Muscle layer of colon (tissue), 2 donors: ENCODE measurements around the gene NPW.

ENCODE experiments used
- H3K27ac ChIP-seq: one replicate; pipeline ENCODE4 v1.7.0; 2013; ENCODE audit warnings: low read depth, mild to moderate bottlenecking, low read length, moderate library complexity
- H3K27me3 ChIP-seq, 2 donors: one replicate each; pipeline ENCODE4 v1.7.0; 2013; ENCODE audit warnings: low read length in 2 of 2, mild to moderate bottlenecking in 2 of 2; ENCODE audit not compliant: insufficient read depth in 2 of 2, control insufficient read depth in 1 of 2
- H3K36me3 ChIP-seq: one replicate; pipeline ENCODE4 v1.7.0; 2013; ENCODE audit warnings: mild to moderate bottlenecking, low read length; ENCODE audit not compliant: insufficient read depth
- H3K4me1 ChIP-seq: one replicate; pipeline ENCODE4 v1.7.0; 2013; ENCODE audit warnings: mild to moderate bottlenecking, low read length; ENCODE audit not compliant: insufficient read depth
- H3K4me3 ChIP-seq, 2 donors: one replicate each; pipeline ENCODE4 v1.7.0; 2013; ENCODE audit warnings: low read length in 2 of 2, low read depth in 1 of 2, mild to moderate bottlenecking in 1 of 2, moderate library complexity in 1 of 2
- H3K9ac ChIP-seq: one replicate; pipeline ENCODE4 v1.7.0; 2013; ENCODE audit warnings: low read length
- H3K9me3 ChIP-seq: one replicate; pipeline ENCODE4 v1.7.0; 2013; ENCODE audit warnings: mild to moderate bottlenecking, low read length
- donor health status: abdominal sarcoma.
- donor health status: Adenocarcinoma of cecum.

The NPW gene

GRCh38 chr16:2019518-2019920 is at the start of gene NPW:
Gene NPW (plus strand): TSS chr16:2019785.
- Histone ChIP-seq H3K4me1 (peaks cover 13% of the 10 kb centered on the region), H3K9ac (no peak within 1 kb of the TSS), H3K9me3 (no peaks in the 10 kb centered on the region), H3K4me3 (no peak within 1 kb of the TSS), H3K27me3 (peaks cover 10 to 35% of the 10 kb centered on the region in 2 donors), H3K27ac (no peak within 1 kb of the TSS), H3K36me3 (no peaks in the 10 kb centered on the region)

- Histone ChIP-seq H3K36me3 (peaks cover 27% of the 10 kb centered on the region), H3K9ac (peak within 1 kb of the TSS; percentile 80), H3K27ac (peak within 1 kb of the TSS; percentile 98), H3K4me1 (peaks cover 20% of the 10 kb centered on the region), H3K27me3 (peaks cover 4 to 6% of the 10 kb centered on the region in 2 donors), H3K4me3 (peak within 1 kb of the TSS; percentile 89 to 97), H3K9me3 (no peaks in the 10 kb centered on the region)
Measured at GRCh38 chr16:1971796-1972489, 47.6 kb upstream of the NPW start, which contains the start of gene TBL3. Gene TBL3 (plus strand): TSS chr16:1972053. CDS start chr16:1972165, 112 bp downstream.

- Histone ChIP-seq H3K4me3 (peak overlapping the region; percentile 89 to 97), H3K9me3 (no peaks in the 10 kb centered on the region), H3K27ac (peak overlapping the region; percentile 98), H3K36me3 (peaks cover 30% of the 10 kb centered on the region), H3K9ac (peak overlapping the region; percentile 80), H3K4me1 (peaks cover 20% of the 10 kb centered on the region), H3K27me3 (peaks cover 4 to 11% of the 10 kb centered on the region in 2 donors)
Measured at GRCh38 chr16:1972490-1972877, 47.1 kb upstream of the NPW start.

- Histone ChIP-seq H3K27ac (no peak overlapping the region), H3K9ac (no peak overlapping the region), H3K4me1 (peaks cover 20% of the 10 kb centered on the region), H3K27me3 (peaks cover 4 to 21% of the 10 kb centered on the region in 2 donors), H3K36me3 (peaks cover 34% of the 10 kb centered on the region), H3K9me3 (no peaks in the 10 kb centered on the region), H3K4me3 (no peak overlapping the region)
Measured at GRCh38 chr16:1973461-1974156, 46.0 kb upstream of the NPW start.

- peaks cover 34% of the 10 kb centered on the region for H3K36me3 ChIP-seq
- peaks cover 4 to 29% of the 10 kb centered on the region in 2 donors for H3K27me3 ChIP-seq
- no peak overlapping the region for H3K27ac ChIP-seq
- peaks cover 20% of the 10 kb centered on the region for H3K4me1 ChIP-seq
- no peaks in the 10 kb centered on the region for H3K9me3 ChIP-seq
- H3K9ac ChIP-seq, result no peak overlapping the region
- H3K4me3 ChIP-seq, result no peak overlapping the region
Measured at GRCh38 chr16:1974157-1975070, 45.2 kb upstream of the NPW start.

- H3K4me3 ChIP-seq, result no peak overlapping the region
- H3K27me3 ChIP-seq, result peaks cover 5 to 41% of the 10 kb centered on the region in 2 donors
- H3K9ac ChIP-seq, result no peak overlapping the region
- H3K36me3 ChIP-seq, result peaks cover 34% of the 10 kb centered on the region
- H3K9me3 ChIP-seq, result no peaks in the 10 kb centered on the region
- peaks cover 20% of the 10 kb centered on the region for H3K4me1 ChIP-seq
- H3K27ac ChIP-seq, result no peak overlapping the region
Measured at GRCh38 chr16:1975432-1976215, 44.0 kb upstream of the NPW start.

GRCh38 chr16:1976216-1976520 is 43.4 kb upstream of the NPW start:
- Histone ChIP-seq H3K27me3 (peaks cover 10 to 47% of the 10 kb centered on the region in 2 donors), H3K36me3 (peaks cover 34% of the 10 kb centered on the region), H3K9ac (no peak overlapping the region), H3K27ac (no peak overlapping the region), H3K9me3 (no peaks in the 10 kb centered on the region), H3K4me1 (peaks cover 15% of the 10 kb centered on the region), H3K4me3 (no peak overlapping the region)

GRCh38 chr16:1976951-1977874 is 42.4 kb upstream of the NPW start:
- Histone ChIP-seq H3K9me3 (no peaks in the 10 kb centered on the region), H3K27ac (no peak overlapping the region), H3K4me3 (no peak overlapping the region), H3K36me3 (peaks cover 34% of the 10 kb centered on the region), H3K4me1 (peaks cover 14% of the 10 kb centered on the region), H3K9ac (no peak overlapping the region), H3K27me3 (peaks cover 20 to 57% of the 10 kb centered on the region in 2 donors)

- H3K27me3 ChIP-seq, result peaks cover 22 to 64% of the 10 kb centered on the region in 2 donors
- H3K4me3 ChIP-seq, result no peak overlapping the region
Measured at GRCh38 chr16:1977875-1978268, 41.7 kb upstream of the NPW start.

GRCh38 chr16:1978476-1979120 is 41.0 kb upstream of the NPW start:
- H3K27ac ChIP-seq, result no peak overlapping the region
- peaks cover 5% of the 10 kb centered on the region for H3K4me1 ChIP-seq
- H3K27me3 ChIP-seq, result peaks cover 22 to 67% of the 10 kb centered on the region in 2 donors
- no peak overlapping the region for H3K9ac ChIP-seq
- H3K36me3 ChIP-seq, result peaks cover 34% of the 10 kb centered on the region
- no peak overlapping the region for H3K4me3 ChIP-seq
- no peaks in the 10 kb centered on the region for H3K9me3 ChIP-seq

More at GRCh38 chr16:1977875-1978268, 41.7 kb upstream of the NPW start:
- Histone ChIP-seq H3K9ac (no peak overlapping the region), H3K4me1 (peaks cover 8% of the 10 kb centered on the region), H3K27ac (no peak overlapping the region), H3K9me3 (no peaks in the 10 kb centered on the region), H3K36me3 (peaks cover 34% of the 10 kb centered on the region)
